HG02981 (cell line): Measurements from ENCODE around the gene TEX14.
"Not testable (repeated sequence)": the region's sequence is repeated elsewhere in the genome, so short reads cannot be mapped to it uniquely, and the experiment has no call there.

Source experiments
- ATAC-seq: cut with Tn5 transposase; IDR thresholded peaks from one replicate; pipeline ENCODE4 v1.9.1; 2021; ENCODE audit warnings: mild to moderate bottlenecking, moderate library complexity; ENCODE audit not compliant: unreplicated experiment

The TEX14 gene

GRCh38 chr17:58611331-58611730 lies 80.5 kb downstream of the TEX14 start:
- no peak for ATAC-seq

- ATAC-seq, result no peak
Measured at GRCh38 chr17:58606934-58607333, 84.9 kb downstream of the TEX14 start.

DNA sequence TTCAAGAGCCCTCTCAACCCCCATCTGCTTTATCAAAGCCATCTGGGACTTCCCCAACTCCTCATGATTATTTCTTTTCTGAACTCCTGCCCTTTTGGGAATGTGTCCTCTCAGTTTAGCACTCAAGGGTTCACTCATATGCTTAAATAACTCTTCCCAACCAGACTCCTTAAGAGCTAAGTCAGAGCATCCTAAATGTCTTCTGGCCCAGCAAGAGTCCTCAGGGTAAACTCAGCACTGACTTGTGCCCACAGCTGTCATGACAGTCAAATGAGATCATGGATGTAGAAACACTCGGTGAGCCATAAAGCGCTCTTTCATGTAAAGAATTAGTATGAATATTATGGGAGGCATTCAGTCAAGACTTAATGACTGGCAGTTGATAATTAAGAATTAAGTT lies 85.9 kb downstream of the TEX14 start:
- no peak for ATAC-seq

GRCh38 chr17:58605470-58605869 lies 86.4 kb downstream of the TEX14 start:
- ATAC-seq, result no peak

DNA sequence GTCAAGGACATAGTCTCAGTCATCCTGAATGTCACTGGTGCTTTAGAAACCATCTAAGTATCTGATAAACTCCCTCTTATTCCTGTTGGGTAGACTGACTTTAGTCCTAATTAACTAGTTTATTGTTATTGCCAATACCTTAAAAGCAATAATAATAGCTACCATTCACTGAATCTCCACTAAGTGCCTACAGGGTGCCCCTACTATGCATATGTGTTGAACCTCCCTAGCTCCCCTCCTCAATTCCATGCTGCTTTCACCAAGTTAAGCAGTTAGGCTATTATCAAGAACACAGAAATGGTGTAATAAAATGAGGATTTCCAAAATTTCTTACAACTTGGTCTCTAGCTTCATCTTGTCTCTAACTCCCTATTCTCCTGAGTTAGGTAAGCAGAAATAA lies 89.9 kb downstream of the TEX14 start:
- no peak for ATAC-seq

DNA sequence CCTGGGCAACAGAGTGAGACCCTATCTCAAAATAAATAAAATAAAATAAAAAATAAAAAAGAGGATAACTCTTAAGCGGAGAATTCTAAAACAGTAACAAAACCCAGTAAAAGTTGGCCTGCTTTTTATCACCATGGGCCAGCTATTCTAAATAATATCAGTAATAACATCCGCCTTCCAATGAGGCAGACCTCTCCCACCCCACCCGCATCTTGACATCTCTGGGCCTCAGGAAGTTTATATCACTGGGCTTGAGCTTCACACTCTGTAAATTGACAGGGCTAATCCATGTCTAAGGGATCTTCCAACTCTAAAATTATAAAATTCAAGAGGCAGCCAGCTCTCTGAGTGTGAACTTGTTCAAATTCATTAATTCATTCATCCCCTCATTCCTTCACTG lies 94.5 kb downstream of the TEX14 start:
- no peak for ATAC-seq

GRCh38 chr17:58595194-58595792 lies 96.6 kb downstream of the TEX14 start:
- ATAC-seq, result no peak

DNA sequence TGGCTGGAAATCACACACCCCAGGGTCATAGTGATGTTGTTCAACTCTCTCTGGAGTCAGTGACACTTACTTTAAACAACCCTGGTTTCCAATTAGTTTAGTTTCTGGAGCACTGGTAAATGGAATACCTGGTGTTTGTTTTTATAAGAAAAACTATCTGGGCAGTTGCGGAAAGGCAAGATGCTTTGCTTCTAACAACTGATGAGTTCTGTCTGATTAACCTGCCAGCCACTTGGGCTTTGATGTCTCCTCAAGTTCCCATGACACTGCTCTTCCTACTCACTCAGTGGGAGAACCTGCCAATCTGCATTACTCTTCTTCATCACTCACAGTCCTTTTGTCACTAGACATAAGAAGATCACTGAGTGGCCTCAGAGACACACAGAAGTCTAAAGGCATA lies 98.7 kb downstream of the TEX14 start:
- ATAC-seq, result no peak

DNA sequence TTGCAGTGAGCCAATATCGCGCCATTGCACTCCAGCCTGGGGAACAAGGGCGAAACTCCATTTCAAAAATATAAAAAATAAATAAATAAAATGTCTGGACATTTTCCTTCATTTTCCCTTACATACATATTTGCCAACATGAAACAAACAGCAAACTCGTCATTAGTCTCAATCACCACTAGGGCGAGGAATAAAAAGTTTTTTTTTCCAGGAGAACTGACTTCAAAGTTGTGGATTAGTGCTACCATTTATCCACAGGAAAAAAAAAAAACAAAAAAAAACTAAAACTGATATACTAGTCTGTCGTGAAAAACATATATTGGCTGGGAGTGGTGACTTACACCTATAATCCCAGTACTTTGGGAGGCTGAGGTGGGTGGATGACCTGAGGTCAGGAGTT lies 100.4 kb downstream of the TEX14 start:
- no peak for ATAC-seq

GRCh38 chr17:58590377-58590776 lies 101.5 kb downstream of the TEX14 start:
- no peak for ATAC-seq

GRCh38 chr17:58587713-58588117 lies 104.1 kb downstream of the TEX14 start:
- ATAC-seq, result no peak

DNA sequence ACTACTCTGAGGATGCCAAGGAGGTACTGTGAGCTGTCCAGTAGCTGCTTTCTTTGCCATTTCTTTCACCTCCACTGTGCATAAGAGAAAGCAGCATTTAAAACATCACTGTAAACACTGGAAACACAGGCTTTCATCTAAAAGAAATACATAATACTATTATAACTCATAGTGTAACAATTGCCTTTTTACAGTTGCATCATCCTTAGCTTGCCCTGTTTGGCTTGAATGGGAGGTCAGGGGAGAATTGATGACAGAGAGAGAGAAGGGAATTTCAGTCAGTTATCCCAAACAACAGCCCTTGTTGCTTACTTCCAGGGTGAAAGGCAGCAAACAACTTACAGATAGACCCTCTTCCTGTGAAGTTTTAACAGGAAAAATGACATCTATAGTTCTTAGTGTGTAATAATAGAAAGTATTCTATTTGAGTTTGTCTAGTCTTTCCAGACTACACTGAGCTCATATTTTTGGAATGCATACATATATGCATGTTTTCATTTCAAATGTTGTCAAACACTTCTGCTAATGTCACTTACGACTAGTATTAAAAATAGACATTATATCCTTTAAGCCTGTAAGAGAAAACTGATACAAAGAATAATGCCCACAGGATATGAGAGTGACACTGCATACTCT lies 105.7 kb downstream of the TEX14 start:
- no peak for ATAC-seq

- ATAC-seq, result no peak
Measured at GRCh38 chr17:58585554-58585953, 106.3 kb downstream of the TEX14 start.

- ATAC-seq, result no peak
Measured at GRCh38 chr17:58583486-58583885, 108.4 kb downstream of the TEX14 start.

DNA sequence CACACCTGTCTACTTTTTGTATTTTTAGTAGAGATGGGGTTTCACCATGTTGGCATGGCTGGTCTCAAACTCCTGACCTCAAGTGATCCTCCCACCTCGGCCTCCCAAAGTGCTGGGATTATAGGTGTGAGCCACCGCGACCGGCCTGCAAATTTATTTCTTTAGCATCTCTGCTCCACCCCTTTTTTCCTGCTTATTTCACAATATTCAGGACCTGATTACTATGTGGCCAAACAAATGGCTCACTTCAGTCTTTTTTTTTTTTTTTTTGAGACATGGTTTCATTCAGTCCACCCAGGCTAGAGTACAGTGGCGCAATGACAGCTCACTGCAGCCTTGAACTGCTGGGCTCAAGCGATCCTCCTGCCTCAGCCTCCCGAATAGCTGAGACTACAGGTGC lies 109.1 kb downstream of the TEX14 start:
- ATAC-seq, result not testable (repeated sequence)

GRCh38 chr17:58580671-58581070 lies 111.2 kb downstream of the TEX14 start:
- no peak for ATAC-seq

- ATAC-seq, result no peak
Measured at GRCh38 chr17:58577696-58578095, 114.1 kb downstream of the TEX14 start.

DNA sequence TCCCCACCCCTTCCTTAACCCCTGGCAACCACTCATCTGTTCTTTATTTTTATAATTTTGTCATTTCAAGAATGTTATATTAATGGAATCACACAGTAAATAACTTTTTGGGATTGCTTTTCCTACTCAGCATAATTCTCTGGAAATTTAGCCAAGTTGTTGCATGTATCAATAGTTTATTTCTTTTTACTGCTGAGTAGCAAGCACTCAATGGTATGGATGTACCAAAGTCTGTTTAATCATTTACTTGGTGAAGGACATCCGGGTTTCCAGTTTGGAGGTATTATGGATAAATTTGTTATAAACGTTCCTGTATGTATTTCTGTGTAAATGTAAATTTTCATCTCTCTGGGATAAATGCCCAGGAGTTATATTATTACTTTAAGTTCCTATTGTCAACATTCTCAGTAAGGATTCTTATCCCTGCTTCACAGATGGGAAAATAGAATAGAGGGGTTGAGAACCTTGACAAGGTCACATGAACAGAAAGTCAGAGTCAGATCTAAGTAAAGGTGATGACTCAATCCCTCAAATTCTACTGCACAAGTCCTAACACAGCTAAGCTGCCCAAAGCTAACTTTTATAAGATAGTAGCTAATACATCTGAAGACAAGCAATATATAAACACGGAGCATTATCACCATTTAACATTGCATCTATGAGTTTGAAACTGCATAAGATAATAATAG lies 115.0 kb downstream of the TEX14 start:
- ATAC-seq, result no peak

- no peak for ATAC-seq
Measured at GRCh38 chr17:58575511-58575910, 116.3 kb downstream of the TEX14 start.

DNA sequence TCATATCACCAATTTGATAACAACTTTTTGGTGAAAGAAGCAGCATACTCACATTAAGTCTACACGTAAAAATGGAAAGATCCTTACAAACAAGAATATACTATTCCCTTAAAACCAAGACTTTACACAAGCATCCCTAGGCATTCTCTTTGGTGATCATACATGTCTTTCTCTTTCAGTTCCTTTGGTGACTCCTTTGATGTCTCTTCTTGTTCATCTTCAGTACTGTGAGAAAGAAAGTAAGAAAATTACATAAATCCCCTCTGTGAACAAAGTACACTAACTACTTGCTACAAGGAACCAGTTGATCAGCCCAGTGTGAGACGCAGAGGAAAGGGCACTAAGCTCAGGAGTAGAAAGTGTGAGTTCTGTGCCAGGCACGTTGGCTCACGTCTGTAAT lies 117.8 kb downstream of the TEX14 start:
- no peak for ATAC-seq

DNA sequence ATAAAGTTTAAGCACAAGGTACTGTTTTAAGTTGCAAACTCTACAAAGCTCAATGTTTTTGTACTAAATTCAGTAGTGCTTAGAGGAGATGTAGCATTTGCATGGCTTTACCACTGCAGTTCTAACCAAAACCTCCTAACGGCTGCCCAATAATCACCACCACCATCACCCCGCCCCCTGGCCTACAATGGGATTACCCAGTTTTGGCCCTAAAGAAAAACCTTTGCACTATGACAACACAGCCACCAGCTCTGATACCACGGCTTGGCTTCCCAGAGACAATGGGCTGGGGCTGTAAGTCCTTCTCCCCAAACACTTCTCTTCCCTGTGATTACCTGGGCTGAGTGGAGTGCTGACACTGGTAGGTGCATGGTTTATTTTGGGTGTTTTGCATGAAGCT lies 119.0 kb downstream of the TEX14 start:
- ATAC-seq, result no peak

DNA sequence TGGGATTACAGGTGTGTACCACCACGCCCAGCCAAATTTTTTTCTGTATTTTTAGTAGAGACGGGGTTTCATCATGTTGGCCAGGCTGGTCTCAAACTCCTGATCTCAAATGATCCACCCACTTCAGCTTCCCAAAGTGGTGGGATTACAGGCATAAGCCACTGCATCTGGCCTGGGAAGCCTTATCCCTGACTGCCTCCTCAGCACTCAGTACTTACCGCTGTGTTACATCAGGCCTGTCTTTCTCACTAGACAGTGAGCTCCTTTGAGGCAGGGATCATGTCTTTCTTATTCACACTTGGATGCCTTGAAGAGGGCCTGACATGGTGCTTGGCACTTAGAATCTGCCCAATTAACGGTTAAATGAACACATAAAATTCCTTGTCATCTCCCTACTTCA lies 121.1 kb downstream of the TEX14 start:
- ATAC-seq, result no peak
